Fibroblast of lung (primary cell): ENCODE measurements around the gene HIGD1A. TPM values are rescaled to one million over a fixed set of nuclear protein-coding genes. Genes with fewer than 3 reads are reported as not detected.

Experiments
- DNase-seq, 2 donors: peaks; one replicate each; pipeline versions ENCODE4 v3.0.0 to v3.0.0-alpha.2; 2010; ENCODE audit warnings: low read depth in 2 of 2
- H2AFZ ChIP-seq: 2 replicates; pipeline ENCODE4 v1.5.1; 2012; ENCODE audit warnings: low read length, control low read depth, inconsistent platforms
- H3K27ac ChIP-seq: 2 replicates; pipeline ENCODE4 v1.5.1; 2011; ENCODE audit warnings: low read length, control low read depth; ENCODE audit not compliant: insufficient read depth
- H3K27me3 ChIP-seq: 2 replicates; pipeline ENCODE4 v1.5.1; 2011; ENCODE audit warnings: mild to moderate bottlenecking, low read length; ENCODE audit not compliant: control insufficient read depth, insufficient read depth
- H3K36me3 ChIP-seq: 2 replicates; pipeline ENCODE4 v1.5.1; 2011; ENCODE audit warnings: low read length; ENCODE audit not compliant: control insufficient read depth, insufficient read depth
- H3K4me1 ChIP-seq: 2 replicates; pipeline ENCODE4 v1.5.1; 2011; ENCODE audit warnings: low read length; ENCODE audit not compliant: control insufficient read depth, insufficient read depth; ENCODE audit errors: extremely low read depth
- H3K4me2 ChIP-seq: 2 replicates; pipeline ENCODE4 v1.5.1; 2011; ENCODE audit warnings: low read length, control low read depth; ENCODE audit not compliant: insufficient read depth; ENCODE audit errors: extremely low read depth
- H3K4me3 ChIP-seq, 4 experiments: fragments of 200-600 bp in 1 of 4; sonication (generic) in 1 of 4; replicated peaks in 1 of 4; 2 replicates each; pipeline ENCODE4 v1.5.1; 2011 to 2016; ENCODE audit warnings: low read length in 4 of 4, low read depth in 3 of 4, mild to moderate bottlenecking in 3 of 4, control low read depth in 2 of 4, inconsistent platforms in 1 of 4, mixed read lengths in 1 of 4; ENCODE audit not compliant: insufficient read depth in 1 of 4; ENCODE audit errors: control extremely low read depth in 1 of 4
- H3K79me2 ChIP-seq: 2 replicates; pipeline ENCODE4 v1.5.1; 2012; ENCODE audit warnings: mild to moderate bottlenecking, low read length, inconsistent platforms; ENCODE audit not compliant: control insufficient read depth, insufficient read depth
- H3K9ac ChIP-seq: 2 replicates; pipeline ENCODE4 v1.5.1; 2011; ENCODE audit warnings: mild to moderate bottlenecking, low read length, control low read depth; ENCODE audit not compliant: insufficient read depth
- H3K9me3 ChIP-seq: 2 replicates; pipeline ENCODE4 v1.5.1; 2012; ENCODE audit warnings: low read depth, low read length; ENCODE audit not compliant: control insufficient read depth, insufficient read depth
- H4K20me1 ChIP-seq: 2 replicates; pipeline ENCODE4 v1.5.1; 2011; ENCODE audit warnings: low read length; ENCODE audit not compliant: control insufficient read depth, insufficient read depth; ENCODE audit errors: extremely low read depth
- EZH2 ChIP-seq: IDR thresholded peaks from 2 replicates; pipeline ENCODE4 v1.5.1; 2012; ENCODE audit warnings: low read length, control low read depth, mild to moderate bottlenecking; ENCODE audit errors: missing control alignments
- polyA plus RNA-seq, 2 donors: library from polyadenylated mRNA; depleted of rRNA in 1 of 2; stranded (reverse) in 1 of 2; unstranded in 1 of 2; fragments of >200 nt; gene quantifications; 2 replicates each; pipeline ENCODE4 v1.2.1, GENCODE V29; 2011 to 2012; ENCODE audit warnings: missing spikeins in 1 of 2
- total RNA-seq: library from RNA; depleted of rRNA; stranded (reverse); fragments of >200 nt; gene quantifications from 2 replicates; pipeline ENCODE4 v1.2.1, GENCODE V29; 2014
- TF ChIP-seq, protein P1 (sequence below), 2 donors: IDR thresholded peaks in 1 of 2; conservative IDR thresholded peaks in 1 of 2; 1 replicate in 1 of 2; 2 replicates in 1 of 2; pipeline ENCODE4 v1.5.1; 2011 to 2012; ENCODE audit warnings: low read length in 2 of 2, control low read depth in 1 of 2, inconsistent platforms in 1 of 2, low read depth in 1 of 2, mild to moderate bottlenecking in 1 of 2

HIGD1A gene
- total and polyA plus RNA-seq, 2 donors (not counting 1 experiment from before 2014, with no cell fraction given): 121 to 245 TPM

DNA sequence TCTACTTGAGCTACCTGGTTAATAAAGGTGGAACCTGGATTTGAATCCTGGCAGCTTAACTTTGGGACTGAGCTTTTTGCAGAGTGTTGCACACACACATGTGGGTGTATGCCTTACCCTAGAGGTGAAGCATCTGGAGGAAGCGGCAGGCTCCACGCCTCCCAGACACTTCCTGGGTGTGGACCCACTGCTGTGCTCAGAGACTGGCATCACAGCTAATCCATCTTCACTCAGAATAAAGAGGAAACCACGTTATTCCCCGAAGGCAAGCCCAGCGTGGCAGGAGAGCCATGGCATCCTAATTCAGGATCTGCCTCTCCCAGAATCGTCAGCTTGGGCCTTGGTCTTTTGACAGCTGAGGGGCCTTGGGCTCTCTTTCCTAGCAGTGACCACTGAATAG is 56.7 kb downstream of the HIGD1A start:
- H3K27ac ChIP-seq: no peak overlapping the region
- no peaks in the 10 kb centered on the region for H3K36me3 ChIP-seq
- no peaks in the 10 kb centered on the region for H3K79me2 ChIP-seq
- TF ChIP-seq, protein P1, sequence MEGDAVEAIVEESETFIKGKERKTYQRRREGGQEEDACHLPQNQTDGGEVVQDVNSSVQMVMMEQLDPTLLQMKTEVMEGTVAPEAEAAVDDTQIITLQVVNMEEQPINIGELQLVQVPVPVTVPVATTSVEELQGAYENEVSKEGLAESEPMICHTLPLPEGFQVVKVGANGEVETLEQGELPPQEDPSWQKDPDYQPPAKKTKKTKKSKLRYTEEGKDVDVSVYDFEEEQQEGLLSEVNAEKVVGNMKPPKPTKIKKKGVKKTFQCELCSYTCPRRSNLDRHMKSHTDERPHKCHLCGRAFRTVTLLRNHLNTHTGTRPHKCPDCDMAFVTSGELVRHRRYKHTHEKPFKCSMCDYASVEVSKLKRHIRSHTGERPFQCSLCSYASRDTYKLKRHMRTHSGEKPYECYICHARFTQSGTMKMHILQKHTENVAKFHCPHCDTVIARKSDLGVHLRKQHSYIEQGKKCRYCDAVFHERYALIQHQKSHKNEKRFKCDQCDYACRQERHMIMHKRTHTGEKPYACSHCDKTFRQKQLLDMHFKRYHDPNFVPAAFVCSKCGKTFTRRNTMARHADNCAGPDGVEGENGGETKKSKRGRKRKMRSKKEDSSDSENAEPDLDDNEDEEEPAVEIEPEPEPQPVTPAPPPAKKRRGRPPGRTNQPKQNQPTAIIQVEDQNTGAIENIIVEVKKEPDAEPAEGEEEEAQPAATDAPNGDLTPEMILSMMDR (conservative IDR thresholded peaks at IDR 0.05 in 1 of 2, IDR thresholded peaks at IDR 0.05 in 1 of 2; ENCODE audit: low read depth in 1 of 2, low read length in 2 of 2): no peak
- TF ChIP-seq EZH2: no peak
- H3K9me3 ChIP-seq: no peaks in the 10 kb centered on the region
- no peak for DNase-seq
- no peak overlapping the region for H2AFZ ChIP-seq
- H3K4me3 ChIP-seq: no peak overlapping the region
- no peak overlapping the region for H3K9ac ChIP-seq
- H3K4me1 ChIP-seq: peaks cover 4% of the 10 kb centered on the region
- no peak overlapping the region for H3K4me2 ChIP-seq
- H3K27me3 ChIP-seq: no peaks in the 10 kb centered on the region
- H4K20me1 ChIP-seq: no peaks in the 10 kb centered on the region

DNA sequence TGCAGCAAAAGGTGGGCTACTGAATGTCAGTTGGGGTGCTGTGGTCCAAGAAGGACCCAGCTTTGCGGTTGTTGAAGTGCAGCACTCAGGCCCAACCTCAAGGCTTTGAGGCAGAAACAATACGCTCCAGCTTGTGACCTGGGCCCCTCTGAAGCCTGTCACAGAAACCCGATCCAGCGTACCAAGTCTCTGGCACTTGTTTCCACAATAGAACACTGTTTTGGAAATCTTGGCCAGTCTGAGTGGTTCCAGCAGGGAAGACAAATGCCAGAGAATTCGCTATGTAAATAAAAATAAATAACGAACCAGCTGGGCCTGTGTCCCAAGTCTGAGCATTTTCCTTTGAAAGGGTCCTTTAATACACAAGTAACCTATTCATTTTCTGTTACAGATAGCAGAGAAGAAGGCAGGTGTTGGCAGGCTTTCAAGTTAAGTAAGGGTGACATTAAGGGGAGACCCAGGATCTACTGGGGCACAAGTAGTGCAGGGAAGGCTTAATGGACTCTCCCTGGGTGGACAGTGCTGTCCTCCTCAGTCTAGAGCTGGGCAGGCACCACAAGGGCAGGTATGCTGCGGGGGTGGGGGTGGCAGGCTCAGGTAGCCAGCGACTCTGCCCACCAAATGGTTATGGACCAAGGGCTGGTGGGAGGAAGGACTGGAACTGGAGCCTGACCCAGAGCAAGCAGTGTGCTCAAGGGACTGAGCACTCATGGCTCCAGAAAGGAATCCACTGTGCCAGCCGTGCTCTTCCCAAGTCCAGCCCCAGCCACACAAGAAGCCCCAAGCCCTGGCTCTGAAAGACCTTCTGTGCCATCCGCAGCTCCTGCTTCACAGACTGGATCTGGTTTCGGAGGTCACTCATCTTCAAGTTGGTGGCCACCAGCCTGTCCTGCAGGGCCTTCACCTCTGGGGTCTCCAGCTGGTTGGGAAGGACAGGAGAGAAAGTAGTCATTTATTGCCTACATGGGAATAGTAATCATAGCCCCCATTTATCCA is 57.5 kb downstream of the HIGD1A start:
- Histone ChIP-seq H3K79me2 (no peaks in the 10 kb centered on the region), H3K36me3 (no peaks in the 10 kb centered on the region), H3K9ac (no peak overlapping the region), H3K27ac (no peak overlapping the region), H3K4me2 (no peak overlapping the region), H4K20me1 (no peaks in the 10 kb centered on the region), H3K4me1 (peaks cover 4% of the 10 kb centered on the region), H3K9me3 (no peaks in the 10 kb centered on the region), H3K4me3 (no peak overlapping the region), H3K27me3 (peaks cover 4% of the 10 kb centered on the region), H2AFZ (no peak overlapping the region)
- TF ChIP-seq EZH2: no peak
- TF ChIP-seq, protein P1 (conservative IDR thresholded peaks at IDR 0.05 in 1 of 2, IDR thresholded peaks at IDR 0.05 in 1 of 2; ENCODE audit: low read depth in 1 of 2, low read length in 2 of 2): no peak
- DNase-seq: peak; percentile 16 to 81

DNA sequence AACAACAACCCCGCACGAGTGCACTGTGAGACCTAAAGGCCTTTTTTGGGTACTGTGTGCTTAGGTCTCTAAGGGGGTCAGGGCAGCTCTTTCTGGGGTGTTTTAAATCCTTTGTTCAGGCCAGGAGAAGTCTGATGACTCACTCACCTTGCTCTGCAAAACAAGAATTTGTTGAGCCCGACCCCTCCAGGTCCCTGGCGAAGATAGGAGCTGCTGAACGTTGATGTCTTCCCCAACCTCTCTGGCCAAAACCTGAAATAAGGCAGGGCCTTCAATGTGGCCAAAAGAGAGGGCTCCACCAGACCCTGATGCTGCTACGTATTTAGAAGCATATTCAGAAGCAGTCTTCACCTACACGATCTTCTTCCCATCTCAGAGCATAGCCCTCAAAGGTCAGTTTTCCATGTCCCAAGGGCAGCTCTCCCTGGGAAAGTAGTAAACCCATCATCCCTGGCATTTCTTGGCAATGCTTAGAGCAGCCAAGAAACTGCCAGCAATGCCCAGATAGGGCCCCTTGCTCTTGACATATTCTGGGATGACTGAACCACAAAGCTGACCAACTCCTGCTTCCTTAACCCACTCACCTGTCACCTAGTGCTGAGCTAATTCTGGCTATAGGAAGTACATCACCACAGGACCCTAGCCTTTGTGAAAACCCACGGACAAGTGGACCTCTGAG is 58.4 kb downstream of the HIGD1A start:
- no peak for TF ChIP-seq EZH2
- TF ChIP-seq, protein P1 (conservative IDR thresholded peaks at IDR 0.05 in 1 of 2, IDR thresholded peaks at IDR 0.05 in 1 of 2; ENCODE audit: low read depth in 1 of 2, low read length in 2 of 2): no peak
- H4K20me1 ChIP-seq: no peaks in the 10 kb centered on the region
- H3K27me3 ChIP-seq: peaks cover 4% of the 10 kb centered on the region
- peaks cover 4% of the 10 kb centered on the region for H3K4me1 ChIP-seq
- no peak for DNase-seq
- H3K79me2 ChIP-seq: no peaks in the 10 kb centered on the region
- no peaks in the 10 kb centered on the region for H3K36me3 ChIP-seq
- no peak overlapping the region for H3K4me3 ChIP-seq
- no peak overlapping the region for H3K9ac ChIP-seq
- H2AFZ ChIP-seq: no peak overlapping the region
- no peak overlapping the region for H3K27ac ChIP-seq
- no peaks in the 10 kb centered on the region for H3K9me3 ChIP-seq
- H3K4me2 ChIP-seq: no peak overlapping the region
